Heart left ventricle (tissue), 13 donors: ENCODE measurements around the gene ATL1.

Source experiments
- POLR2A ChIP-seq, 2 donors: fragments of 450-650 bp; IDR thresholded peaks; one replicate each; pipeline ENCODE4 v1.6.1; 2017; ENCODE audit warnings: antibody characterized with exemption in 2 of 2, mild to moderate bottlenecking in 2 of 2, moderate library complexity in 2 of 2
- TF ChIP-seq, protein P1 (sequence below), 12 donors: fragments of 200-600 bp; sonication (generic) in 4 of 12; IDR thresholded peaks; one replicate each; pipeline versions ENCODE4 v1.5.0 to v1.8.0; 2018 to 2022; ENCODE audit warnings: antibody characterized with exemption in 12 of 12, mild to moderate bottlenecking in 5 of 12
- donor health status: ischemic (EF 13 %, LVEDD 7.1; RV severe dilation, severe dysfunction).
- donor health status: DM: no; HTN: yes; CAD: no.
- donor health status: DM: no; HTN: no; CAD: no.
- donor health status: ischemic (EF 25% LVEDD 6.9; RV normal size, moderate dysfunction).
- donor health status: ischemic (EF 25% LVEDD 5.7; RV mildly dilated, moderate dysfunction).
- donor health status: ischemic (EF 35%, LVEDD 5.7; RV mildly dilated, moderate dysfunction).
- donor health status: nonischemic (EF 11% LVEDD 7.7; RV severe dilation, severe dysfunction).
- donor health status: DM: yes; HTN: yes; CAD: no.
- donor health status: PGD.
- donor health status: ischemic (EF 29% LVEDD 5.4; RV normal size, mild dysfunction).
- donor health status: nonischemic (EF 23%, LVEDD 6.1; RV moderate dilation, normal function).

DNA sequence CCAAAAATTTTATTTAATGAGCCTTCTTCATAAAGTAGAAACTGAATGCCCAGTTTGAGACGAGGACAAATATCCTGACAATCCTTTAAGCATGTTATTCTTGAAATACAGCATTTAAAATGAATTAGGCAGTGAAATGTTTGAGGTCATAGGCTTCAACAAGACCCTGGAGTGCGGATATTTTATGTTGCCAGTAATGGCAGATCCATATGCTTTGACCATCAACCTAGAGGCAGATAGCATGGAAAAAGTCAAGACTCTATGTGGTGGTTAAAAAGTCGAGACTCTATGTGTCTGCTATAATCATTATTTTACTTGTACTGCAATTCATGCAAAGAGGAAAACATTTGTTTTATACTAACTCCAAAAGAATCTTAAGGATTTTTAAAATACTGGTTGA, 25.5 kb upstream of the ATL1 start:
- TF ChIP-seq, protein P1, sequence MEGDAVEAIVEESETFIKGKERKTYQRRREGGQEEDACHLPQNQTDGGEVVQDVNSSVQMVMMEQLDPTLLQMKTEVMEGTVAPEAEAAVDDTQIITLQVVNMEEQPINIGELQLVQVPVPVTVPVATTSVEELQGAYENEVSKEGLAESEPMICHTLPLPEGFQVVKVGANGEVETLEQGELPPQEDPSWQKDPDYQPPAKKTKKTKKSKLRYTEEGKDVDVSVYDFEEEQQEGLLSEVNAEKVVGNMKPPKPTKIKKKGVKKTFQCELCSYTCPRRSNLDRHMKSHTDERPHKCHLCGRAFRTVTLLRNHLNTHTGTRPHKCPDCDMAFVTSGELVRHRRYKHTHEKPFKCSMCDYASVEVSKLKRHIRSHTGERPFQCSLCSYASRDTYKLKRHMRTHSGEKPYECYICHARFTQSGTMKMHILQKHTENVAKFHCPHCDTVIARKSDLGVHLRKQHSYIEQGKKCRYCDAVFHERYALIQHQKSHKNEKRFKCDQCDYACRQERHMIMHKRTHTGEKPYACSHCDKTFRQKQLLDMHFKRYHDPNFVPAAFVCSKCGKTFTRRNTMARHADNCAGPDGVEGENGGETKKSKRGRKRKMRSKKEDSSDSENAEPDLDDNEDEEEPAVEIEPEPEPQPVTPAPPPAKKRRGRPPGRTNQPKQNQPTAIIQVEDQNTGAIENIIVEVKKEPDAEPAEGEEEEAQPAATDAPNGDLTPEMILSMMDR (IDR thresholded peaks at IDR 0.05): no peak
- no peak for TF ChIP-seq POLR2A (IDR thresholded peaks at IDR 0.05)
